Measurements from ENCODE around the gene GPRC5D.

Gene GPRC5D

GRCh38 chr12:12903642-12904609 is 48.0 kb downstream of the GPRC5D start:
- no peak for DNase-seq

- no peak for DNase-seq
Measured at GRCh38 chr12:12902036-12902435, 49.9 kb downstream of the GPRC5D start.

DNA sequence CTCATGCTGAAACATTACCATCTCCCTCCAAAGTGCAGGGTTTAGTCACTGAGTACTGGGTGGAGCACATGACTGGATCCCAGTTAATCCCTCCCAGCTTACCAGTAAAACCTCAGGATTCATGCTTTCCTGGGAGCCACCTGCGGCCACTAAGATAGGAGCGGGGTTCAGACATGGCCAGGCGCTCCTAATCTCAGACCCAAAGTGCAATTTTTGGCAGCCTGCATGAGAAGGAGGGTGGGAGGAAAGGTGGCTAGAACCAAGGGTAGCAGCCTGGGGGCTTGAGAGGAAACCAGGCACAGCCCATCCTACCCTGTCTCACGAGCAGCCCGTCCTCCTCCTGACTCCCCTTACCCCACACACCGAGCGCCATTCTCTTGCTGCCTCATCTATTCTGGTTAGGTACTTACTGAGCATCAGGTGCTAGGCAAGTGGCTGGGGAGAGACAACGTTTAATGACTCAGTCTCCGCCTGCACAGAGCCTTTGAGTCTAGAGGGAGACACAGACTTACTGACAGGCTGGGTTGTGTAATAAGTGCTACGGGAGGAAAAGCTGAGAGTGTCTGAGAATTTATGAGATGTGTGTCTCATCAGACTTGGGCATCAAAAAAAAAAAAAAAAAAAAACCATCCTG is 50.7 kb downstream of the GPRC5D start:
- no peak for DNase-seq

DNA sequence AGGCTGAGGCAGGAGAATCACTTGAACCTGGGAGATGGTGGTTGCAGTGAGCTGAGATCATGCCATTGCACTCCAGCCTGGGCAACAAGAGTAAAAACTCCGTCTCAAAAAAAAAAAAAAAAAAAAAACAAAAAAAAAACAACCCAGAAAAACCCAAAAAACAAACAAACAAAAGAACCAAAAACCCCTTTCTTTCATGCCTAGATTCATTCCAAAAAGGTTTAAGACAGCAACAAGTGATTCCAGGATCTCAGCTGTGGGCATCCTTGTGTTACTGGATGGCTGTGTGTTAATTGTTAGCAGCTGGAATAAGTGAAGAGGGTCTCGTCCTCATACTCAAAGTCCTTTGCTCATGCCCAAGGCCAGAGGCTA is 51.2 kb downstream of the GPRC5D start:
- DNase-seq: no peak

DNA sequence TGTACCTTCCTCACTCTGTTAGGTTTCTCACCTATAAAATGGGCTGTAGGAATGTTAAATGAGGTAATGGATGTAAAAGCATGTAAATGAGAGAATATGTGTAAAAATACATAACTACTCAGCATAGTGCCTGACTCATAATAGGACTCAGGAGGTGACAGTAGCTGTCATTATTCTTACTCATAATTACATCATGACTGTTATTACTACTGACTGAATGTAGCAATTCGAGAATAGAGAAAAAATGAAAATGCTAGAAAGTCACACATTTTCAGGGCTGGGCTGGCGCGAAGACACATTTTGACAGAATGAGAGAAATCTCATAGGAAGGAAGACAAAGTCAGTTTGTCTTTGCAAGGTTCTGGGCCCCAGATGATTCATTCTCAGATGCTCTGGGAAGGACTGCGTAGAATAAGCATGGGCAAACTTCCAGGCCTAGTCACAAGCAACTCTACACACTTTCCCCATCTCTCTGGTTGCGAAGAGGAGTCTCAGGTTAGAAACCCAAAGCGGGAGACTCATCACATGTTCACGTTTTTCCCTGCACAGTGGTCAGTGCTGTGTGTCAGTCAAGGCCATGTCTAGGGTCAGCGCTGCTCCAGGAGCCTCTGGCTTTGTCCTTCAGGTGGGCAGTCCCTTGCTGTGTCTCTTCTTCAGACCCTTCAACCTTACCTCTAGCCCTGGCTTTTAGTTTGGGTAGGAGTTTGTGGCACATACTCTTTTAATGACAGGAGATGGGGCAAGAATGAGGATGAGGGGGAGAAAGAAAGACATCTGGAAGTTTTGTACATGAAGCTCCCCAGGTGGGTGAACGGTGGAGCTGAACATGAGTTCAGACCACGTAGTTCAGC is 52.2 kb downstream of the GPRC5D start:
- no peak for DNase-seq

- DNase-seq: no peak
Measured at GRCh38 chr12:12898911-12899511, 53.0 kb downstream of the GPRC5D start.

DNA sequence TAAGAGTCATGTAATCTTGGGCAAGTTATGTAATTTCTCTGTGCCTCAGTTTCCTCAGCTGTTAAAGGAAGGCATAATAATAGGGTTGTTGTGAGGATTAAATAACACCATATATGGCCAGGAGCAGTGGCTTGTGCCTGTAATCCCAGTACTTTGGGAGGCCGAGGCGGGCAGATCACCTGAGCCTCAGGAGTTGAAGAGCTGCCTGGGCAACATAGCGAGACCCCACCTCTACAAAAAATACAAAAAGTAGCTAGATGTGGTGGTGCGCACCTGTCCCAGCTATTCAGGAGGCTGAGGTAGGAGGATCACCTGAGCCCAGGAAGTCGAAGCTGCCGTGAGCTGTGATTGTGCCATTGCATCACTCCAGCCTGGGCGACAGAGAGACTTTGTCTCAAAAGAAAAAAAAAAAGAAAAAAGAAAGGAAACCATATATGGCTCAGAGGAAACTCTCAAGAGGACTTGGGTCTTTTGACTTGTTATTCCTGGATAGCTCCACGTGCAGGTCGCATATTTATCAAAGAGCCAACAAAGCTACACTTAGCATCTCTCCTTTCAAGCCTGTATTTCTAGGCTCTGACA is 53.7 kb downstream of the GPRC5D start:
- no peak for DNase-seq

- DNase-seq: no peak
Measured at GRCh38 chr12:12897302-12897701, 54.7 kb downstream of the GPRC5D start.

- no peak for DNase-seq
Measured at GRCh38 chr12:12896260-12896659, 55.7 kb downstream of the GPRC5D start.

GRCh38 chr12:12893438-12893837 is 58.5 kb downstream of the GPRC5D start:
- DNase-seq: no peak

- DNase-seq: no peak
Measured at GRCh38 chr12:12892681-12893141, 59.3 kb downstream of the GPRC5D start.

DNA sequence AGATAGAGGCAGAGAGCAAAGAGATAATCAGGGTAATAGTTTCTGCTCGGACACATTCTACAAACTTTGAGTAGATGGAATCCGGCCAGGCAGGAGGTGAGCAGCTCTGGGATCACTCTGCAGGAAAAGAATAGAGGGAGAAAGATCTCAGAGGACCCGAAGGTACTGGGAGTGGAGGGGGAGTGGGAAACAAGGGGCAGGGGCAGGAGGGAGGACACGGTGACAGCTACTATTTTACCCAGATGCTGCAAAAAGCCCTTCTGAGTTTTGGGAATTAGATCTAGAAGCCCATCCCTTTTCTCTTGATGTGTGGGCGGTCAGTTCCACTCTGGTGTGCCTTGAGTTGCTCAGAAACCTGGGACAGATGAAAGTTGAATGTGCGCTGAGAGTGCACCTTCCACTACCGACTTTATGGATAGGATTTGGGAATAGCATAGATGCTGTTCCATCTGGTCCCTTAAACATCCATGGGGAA is 60.1 kb downstream of the GPRC5D start:
- no peak for DNase-seq

- peak; percentile 53 for DNase-seq
Measured at GRCh38 chr12:12891080-12891880, 60.7 kb downstream of the GPRC5D start, which contains the start of gene GPRC5A. GPRC5A (plus strand) TSS chr12:12891562; CDS start chr12:12908250, 16,688 bp downstream.

Data from CD4-positive, alpha-beta T cell treated with Interleukin-17A for 4 hours (primary cell).